GM19328 (cell line): ENCODE data around the gene NAXE.
"Not testable (repeated sequence)": the region's sequence is repeated elsewhere in the genome, so short reads cannot be mapped to it uniquely, and the experiment has no call there.

Experiments used
- ATAC-seq: cut with Tn5 transposase; IDR thresholded peaks from one replicate; pipeline ENCODE4 v1.9.1; 2021; ENCODE audit warnings: mild to moderate bottlenecking, moderate library complexity; ENCODE audit not compliant: unreplicated experiment

NAXE gene

DNA sequence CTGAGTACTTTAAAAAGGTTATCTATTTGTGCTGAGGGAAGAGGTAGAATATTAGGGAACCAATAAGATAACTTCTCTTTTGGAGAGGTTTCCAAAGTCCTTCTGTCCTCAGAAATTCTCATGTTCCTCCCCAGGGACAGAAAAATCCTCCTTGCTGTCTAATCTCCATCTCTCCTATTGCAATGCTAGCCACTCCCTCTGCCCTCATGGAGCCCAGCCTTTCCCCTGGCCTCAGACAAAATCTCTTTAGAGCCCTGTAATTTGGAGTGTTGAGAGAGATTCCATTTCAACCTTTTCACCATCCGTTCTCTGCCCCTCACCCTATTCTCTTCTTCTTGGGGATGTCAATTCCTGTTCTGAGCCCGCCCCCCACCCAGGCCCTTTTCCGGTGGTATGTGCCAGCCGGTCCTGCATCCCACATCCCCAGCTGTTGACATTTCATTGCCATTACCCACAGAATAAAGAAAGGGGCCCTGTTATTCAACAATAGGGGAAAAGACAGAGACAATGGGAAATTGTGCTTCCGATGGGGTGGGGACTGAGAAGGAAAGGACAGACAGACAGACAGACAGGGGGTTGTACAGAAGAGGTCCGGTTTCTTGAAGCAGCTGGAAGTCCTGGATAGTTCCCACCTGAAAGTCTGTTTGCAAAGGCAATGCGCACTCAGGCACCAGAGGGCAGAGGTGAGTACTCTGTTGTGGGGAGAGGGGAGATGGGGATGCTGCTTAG is 27.4 kb downstream of the NAXE start, which contains the start of gene HAPLN2:
Gene HAPLN2 (plus strand): TSS at position 563 of the 729 bp plus-strand sequence. CDS start 4,076 bp downstream, outside the sequence.
- ATAC-seq: no peak

DNA sequence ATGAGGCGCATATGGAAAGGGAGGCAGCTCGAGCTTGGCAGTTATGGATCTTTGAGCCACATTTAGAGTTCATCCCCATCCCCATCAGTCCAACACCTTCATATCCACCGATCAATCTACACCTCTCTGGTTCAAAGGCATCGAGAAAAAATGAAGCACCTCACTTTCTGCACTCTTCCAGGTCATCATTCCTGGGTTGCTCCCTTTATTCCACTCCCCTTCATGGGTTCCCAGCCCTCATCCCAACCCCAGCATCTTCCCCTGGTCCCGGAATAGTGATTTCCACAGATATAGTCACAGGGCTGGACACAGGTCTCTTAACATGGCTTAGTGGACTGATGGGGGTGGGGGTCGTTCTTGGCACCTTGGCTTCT is 28.0 kb downstream of the NAXE start:
- no peak for ATAC-seq

DNA sequence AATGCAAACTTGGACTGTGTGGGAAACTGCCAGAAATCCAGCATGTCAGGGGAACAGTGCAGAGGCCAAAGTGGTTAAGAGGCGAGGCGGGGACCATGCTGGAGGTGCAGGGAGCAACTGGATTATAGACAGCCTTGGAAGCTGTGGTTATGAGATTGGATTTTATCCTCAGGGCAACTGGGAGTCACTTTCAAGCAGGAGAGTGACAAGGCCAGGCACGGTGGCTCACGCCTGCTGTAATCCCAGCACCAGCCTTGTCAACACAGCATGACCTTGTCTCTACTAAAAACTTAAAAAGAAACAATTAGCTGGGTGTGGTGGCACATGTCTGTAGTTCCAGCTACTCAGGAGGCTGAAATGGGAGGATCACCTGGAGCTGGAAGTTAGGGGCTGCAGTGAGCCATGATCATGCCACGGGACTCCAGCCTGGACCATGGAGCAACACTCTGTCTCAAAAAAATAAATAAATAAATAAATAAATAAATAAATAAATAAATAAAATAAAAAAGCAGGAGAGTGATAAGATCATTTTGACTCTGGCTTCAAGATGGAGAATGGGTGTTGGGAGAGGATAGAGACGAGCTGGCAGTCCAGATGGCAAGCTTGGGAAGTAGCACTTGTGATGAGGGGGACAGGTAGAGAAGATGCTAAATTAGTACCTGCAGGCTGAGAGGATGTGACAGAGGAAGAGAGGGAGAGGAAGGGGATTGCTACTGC is 31.2 kb downstream of the NAXE start:
- no peak for ATAC-seq

DNA sequence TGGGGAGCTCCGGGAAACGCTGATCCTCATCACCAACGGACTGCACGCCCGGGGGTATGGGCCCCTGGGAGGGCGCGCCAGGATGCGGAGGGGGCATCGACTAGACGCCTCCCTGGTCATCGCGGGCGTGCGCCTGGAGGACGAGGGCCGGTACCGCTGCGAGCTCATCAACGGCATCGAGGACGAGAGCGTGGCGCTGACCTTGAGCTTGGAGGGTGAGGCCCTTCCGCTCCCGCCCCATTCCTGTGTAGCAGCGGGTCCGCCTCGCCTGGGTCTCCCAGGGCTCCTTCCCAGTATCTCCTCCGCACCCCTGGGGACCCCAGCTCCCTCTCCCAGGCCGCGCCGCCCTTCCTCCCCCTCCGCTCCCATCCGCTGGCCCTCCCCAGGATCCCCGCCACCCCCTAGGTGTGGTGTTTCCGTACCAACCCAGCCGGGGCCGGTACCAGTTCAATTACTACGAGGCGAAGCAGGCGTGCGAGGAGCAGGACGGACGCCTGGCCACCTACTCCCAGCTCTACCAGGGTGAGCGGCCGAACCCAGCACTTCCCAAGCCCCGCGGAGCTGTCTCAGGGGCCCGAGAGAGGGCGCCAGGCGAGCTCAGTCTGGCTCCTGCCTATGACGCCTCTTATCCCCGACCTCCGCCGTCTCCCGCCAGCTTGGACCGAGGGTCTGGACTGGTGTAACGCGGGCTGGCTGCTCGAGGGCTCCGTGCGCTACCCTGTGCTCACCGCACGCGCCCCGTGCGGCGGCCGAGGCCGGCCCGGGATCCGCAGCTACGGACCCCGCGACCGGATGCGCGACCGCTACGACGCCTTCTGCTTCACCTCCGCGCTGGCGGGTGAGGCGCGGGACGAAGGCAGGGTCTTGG is 32.6 kb downstream of the NAXE start:
- ATAC-seq: no peak

DNA sequence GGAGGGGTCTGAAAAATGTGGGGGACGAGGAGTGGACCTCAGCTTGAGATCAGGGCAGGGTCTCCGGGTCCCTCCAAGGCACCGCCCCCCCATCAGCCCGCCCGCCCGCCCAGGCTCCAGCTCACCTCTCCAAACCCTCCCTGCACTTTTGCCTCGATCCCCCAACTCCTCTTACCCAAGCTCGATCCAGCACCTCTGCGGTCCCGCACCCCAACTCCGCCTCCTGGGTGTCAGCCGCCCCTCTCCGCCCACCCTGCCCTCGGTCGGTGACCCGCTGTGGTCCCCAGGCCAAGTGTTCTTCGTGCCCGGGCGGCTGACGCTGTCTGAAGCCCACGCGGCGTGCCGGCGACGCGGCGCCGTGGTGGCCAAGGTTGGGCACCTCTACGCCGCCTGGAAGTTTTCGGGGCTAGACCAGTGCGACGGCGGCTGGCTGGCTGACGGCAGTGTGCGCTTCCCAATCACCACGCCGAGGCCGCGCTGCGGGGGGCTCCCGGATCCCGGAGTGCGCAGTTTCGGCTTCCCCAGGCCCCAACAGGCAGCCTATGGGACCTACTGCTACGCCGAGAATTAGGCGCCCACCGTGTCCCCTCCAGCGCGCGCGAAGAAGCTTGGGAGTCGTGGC is 33.3 kb downstream of the NAXE start:
- ATAC-seq: no peak

DNA sequence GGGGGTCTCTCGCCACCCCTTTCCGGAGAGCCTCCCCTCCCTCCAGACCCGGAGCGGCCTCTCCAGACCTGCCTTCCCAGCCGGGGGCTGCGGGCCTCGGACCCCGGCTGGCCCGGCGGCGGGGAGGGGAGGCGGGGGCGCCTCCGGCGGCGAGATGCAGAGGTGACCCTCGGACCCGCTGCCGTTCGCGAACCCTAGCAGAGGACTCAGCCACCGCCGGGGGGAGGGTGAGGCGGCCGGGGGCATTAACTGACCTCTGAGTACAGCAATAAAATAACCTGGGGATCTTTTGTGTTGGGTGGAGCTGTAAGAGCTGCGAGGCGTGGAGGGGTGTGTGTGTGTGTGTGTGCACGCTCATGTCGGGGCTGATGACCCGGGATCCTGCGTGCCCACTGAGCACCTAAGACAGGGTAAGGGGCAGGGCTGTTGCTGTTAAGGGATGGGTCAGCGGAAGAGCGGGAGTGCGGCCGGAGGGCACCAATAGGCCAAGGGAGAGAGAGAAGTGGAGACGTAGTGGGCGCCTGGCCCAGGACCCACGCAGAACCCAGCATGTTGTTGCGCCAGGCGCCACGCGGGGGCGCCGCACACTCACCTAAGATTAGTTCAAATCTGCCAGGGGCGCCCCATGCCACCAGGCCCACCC is 34.0 kb downstream of the NAXE start:
- ATAC-seq: no peak

DNA sequence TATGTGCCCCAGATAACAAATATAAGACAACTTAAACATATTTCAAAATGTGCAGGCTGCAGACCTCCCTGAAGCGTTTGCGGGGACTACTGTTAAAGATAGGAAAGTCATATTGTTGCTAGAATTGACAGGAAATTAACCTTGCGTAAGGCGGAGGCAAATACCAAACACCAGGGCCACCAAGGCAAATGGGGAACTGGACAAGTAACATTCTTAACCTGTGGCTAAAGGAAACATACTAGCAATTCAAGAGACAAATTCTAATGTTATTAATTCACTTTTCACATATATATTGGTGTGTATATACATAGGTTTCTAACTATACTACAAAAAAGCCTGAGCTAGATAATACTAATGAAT is 34.5 kb downstream of the NAXE start:
- no peak for ATAC-seq

DNA sequence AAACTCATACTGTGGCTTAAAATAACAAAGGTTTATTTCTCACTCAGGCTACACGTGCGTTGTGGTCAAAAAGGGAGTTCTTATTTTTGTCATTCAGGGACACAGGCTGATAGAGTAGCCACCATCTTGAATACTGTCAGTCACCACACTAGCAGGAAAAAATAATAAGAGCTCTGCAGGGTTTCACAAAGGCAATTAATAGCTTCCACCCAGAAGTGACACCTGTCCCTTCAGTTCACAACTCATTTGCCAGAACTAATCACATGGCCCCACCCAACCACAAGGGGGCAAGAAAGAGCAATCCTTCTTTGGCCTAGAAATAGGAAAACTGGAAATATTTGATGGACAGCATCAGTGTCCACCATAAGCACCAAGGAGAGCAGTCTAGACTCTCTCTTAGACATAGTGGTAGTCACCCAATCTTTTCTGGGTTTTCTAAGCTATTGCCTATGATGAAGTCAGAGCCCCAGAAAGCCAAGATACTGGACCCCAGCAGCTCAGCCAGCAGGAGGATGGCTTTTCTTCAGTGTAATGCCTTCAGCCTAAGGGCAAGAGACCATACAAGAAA is 35.8 kb downstream of the NAXE start:
- ATAC-seq: no peak

DNA sequence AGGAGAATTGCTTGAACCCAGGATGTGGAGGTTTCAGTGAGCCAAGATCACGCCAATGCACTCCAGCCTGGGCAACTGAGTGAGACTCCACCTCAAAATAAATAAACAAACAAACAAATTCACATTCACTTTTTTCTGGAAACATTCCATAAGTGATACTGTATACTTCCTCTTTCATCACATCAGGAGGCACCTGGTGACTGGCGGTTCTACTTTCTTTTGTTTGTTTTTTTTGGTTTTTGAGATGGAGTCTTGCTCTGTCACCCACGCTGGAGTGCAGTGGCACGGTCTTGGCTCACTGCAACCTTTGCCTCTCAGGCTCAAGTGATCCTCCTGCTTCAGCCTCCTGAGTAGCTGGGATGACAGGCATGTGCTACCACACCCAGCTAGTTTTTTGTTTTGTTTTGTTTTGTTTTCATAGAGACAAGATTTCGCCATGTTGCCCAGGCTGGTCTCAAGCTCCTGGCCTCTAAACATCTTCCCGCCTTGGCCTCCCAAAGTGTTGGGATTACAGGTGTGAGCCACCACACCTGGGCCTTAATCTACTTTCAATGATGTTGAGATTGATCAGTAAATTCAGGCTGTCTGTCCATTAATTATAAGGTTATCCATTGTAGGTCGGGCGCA is 38.4 kb downstream of the NAXE start:
- no peak for ATAC-seq

DNA sequence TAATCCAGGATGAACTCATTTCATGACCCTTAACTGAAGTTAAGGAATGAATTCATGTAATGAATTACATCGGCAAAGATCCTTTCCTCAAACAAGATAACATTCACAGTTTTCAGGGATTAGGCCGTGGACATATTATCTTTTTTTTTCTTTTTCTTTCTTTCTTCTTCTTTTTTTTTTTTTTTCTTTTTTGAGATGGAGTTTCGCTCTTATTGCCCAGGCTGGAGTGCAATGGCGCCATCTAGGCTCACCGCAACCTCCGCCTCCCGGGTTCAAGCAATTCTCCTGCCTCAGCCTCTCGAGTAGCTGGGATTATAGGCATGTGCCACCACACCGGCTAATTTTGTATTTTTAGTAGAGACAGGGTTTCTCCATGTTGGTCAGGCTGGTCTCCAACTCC is 39.6 kb downstream of the NAXE start:
- not testable (repeated sequence) for ATAC-seq

DNA sequence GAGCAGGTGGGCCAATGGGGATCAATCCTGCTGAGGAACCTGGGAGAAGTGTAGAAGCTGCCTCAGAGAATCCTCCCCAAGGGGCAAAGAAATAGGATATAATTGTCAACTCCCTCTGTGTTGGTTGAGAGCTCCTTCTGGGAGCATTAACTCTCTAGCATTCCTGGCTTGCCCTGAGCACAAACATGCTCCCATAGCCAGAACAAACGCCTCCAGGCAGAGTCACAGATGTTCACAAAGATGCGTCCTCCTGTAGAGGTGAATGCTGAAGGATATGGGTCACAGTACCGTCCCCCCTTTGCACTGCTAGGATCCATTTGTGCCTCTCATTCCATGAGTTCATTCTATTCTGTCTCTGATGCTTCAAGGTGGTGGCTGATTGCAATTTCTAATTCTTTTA is 40.8 kb downstream of the NAXE start:
- no peak for ATAC-seq

DNA sequence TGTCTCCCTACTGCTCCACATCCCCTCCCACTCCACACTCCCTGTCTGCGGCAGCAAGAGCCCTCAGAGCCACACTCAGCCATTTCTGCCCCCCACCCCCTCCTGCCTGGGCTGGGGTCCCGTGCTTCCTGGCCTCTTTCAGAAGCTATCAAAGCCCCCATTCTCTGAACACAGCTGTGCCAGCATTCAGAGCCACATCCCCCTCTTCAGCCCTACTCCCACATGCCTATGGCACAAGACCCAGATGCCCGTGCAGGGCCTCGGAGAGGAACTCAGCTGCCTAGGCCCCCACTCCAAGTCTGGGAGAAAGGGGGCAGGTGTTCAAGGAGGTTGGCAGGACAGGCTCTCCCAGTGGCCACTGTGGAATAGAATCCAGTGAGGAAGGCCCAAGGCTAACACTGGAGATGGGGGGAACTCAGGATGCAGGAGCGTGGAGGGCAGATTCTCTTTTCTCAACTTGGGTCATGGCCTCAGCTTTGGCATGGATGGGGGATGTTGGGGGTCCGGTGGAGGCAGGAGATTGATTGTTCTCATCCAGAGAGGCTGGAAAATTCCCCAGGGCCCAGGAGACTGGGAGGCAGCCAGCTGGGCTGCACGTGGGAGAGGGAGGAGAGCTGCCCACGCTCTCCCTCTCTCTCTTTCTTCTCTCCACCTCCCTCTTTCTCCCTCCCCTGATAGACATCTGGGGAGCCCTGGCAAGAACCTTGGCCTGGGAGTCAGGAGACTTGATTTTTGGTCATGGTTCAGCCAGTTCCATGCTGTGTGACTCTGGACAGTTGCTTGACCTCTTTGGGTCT is 46.8 kb downstream of the NAXE start:
- no peak for ATAC-seq

DNA sequence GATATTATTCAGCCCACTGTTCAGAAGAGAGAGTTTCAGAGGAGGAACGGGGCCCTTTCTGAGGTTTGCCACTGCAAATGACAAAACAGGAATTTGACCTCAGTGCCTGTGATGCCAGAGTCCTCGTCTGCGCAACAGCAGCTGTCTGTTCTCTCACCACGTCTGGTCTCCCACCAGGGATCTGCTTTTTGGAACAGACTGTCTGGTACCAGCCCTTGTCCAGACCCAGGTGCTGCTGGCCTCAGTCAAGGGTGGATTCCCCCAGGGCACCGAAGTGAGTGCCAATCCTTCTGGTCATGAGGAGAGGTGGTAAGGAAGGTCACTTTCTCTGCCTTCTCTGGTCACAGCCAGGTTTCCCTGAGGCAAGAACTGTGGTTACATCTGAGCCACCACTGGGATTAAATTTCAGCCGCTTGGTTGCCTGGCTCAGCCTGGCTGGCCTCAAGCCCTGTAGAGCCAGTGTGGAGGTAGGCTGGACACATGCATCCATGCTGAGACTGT is 48.1 kb downstream of the NAXE start:
- no peak for ATAC-seq

DNA sequence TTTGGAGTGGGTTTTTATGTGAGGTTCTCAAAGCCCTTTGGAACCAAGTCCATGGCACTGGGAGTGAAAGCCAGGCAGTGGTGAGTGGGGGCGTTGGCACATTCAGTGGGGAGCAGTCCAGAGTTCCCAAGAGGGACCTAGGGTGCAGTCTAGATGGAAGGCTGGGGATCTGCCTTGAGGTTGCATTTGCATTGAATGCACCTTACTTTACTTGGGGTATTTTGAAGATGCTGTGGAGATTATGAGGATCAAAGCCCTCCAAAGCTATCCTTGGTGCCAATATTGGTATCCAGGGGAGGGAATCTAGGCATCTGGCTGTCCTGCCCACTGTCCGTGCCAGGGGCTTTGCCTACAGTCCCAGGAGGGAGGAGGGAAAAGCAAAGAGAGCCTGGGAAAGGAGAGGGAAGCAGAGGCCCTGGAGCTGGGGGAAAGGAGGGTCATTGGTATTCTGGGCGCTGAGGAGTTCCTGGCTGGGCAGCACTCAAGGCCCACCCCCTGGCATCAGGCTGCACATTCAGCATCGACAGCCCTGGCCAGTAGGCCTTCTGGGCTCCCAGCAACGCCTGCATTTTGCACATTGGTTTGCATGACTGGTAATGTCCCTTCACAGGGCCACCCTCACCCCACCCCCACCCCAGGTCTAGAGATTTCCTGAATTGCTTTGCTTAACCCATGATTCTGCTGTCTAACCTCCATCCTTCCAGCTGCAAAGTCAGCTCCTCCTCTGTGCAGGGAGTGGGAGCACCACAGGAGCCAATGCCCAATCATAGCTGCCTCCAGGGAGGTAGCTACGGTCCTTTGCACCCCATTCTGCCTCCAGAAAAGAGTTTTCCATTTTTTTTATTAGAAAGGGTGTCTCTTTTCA is 49.5 kb downstream of the NAXE start:
- ATAC-seq: no peak

DNA sequence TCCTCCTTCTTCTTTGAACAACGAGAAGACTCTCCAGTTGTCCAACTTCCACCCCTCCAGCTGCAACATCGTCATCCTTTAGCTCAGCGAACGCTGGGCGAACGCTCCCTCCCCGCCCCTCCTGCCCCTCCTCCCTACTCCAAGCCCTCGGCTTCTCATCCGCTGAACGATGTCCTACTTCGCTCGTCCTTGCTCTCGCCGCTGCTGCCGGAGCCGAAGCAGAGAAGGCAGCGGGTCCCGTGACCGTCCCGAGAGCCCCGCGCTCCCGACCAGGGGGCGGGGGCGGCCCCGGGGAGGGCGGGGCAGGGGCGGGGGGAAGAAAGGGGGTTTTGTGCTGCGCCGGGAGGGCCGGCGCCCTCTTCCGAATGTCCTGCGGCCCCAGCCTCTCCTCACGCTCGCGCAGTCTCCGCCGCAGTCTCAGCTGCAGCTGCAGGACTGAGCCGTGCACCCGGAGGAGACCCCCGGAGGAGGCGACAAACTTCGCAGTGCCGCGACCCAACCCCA is 50.2 kb downstream of the NAXE start, which contains the start of gene BCAN:
Gene BCAN (plus strand): TSS at position 357 of the 504 bp plus-strand sequence. CDS start 3,938 bp downstream, outside the sequence.
- ATAC-seq: no peak

DNA sequence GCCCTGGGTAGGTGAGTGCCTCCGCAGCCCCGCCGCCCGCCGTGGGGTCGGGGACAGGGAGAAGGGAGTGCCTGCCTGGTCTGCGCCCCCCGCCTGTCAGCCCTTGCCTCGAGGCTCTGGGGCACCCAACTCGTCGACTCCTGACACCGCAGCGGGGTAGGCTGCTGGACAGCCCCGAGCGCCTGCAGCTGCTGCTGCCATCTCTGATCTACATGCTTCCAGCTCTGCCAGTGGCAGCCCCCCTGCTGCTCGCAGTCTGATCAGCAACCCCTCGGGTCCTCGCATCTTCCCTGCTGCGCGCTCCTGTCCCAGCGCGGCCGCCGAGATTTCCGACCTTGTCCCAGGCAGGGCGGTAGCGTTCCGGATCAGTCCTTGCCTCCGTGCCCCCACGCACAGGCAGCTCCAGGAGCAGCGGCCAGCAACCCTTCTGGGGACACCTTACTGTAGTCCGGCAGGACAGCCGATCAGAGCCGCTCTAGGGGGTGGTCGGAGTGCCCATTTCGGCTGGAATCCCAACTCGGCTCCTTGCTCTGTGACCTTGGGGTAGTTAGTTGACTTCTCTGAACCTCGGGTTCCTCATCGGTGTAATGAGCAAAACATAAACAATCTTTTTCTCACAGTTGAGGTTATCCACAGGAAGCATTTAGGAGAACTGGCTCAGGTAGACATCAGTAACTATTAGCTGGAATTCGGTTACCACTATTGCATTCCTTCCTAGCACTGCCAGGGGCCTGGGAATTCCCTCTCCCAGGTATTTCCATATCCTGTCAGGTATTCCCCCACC is 50.9 kb downstream of the NAXE start:
- no peak for ATAC-seq
